K562 (cell line): ENCODE measurements around the gene PPP2R2D. TPM values are rescaled to one million over a fixed set of nuclear protein-coding genes. Genes with fewer than 3 reads are reported as not detected.

Experiments
- ATAC-seq: fragments of 200-7000 bp; cut with Tn5 transposase; 3 replicates; pipeline ENCODE4 v1.9.1; 2020; ENCODE audit warnings: moderate library complexity
- BruUV-seq: library from RNA; stranded (reverse); fragments of 400-500 nt; replicated peaks from 2 replicates; lab custom pipeline; 2021; lab: Mats Ljungman, UMichigan
- CTCF ChIA-PET: fragments of 300-600 bp; formaldehyde crosslinking; extraction: SDS; loops from one replicate; lab custom pipeline; 2021; ENCODE audit warnings: low intra/inter-chr PET ratio; lab: Yijun Ruan, JAX
- POLR2A ChIA-PET: fragments of 300-600, 350-650 bp; sonication (Branson Sonifier 250); formaldehyde crosslinking; extraction: SDS; loops from one replicate; lab custom pipeline; 2021; ENCODE audit warnings: antibody characterized with exemption, inconsistent platforms; lab: Yijun Ruan, JAX
- DNase-seq, 4 experiments: peaks; one replicate each; pipeline versions ENCODE4 v3.0.0 to v3.0.0-alpha.2; 2011 to 2018; ENCODE audit warnings: low spot score in 3 of 4, mixed read lengths in 3 of 4; ENCODE audit errors: extremely low read depth in 1 of 4
- FAIRE-seq: peaks from 2 replicates; lab custom pipeline; 2011; peaks lifted over from hg19 to GRCh38; lab: Jason Lieb, UNC
- H2AFZ ChIP-seq: 2 replicates; pipeline ENCODE4 v1.6.0; 2011; ENCODE audit warnings: low read depth, low read length, control low read depth, inconsistent platforms
- H3K27ac ChIP-seq: fragments of 200-600 bp; 3 replicates; pipeline ENCODE4 v1.8.0; 2011; ENCODE audit warnings: low read depth, mild to moderate bottlenecking, control low read depth, inconsistent platforms, low read length, moderate library complexity, mixed read lengths; ENCODE audit errors: extremely low read depth
- H3K27me3 ChIP-seq, 2 experiments: fragments of 300-600 bp in 1 of 2; 2 replicates in 1 of 2; 3 replicates in 1 of 2; pipeline versions ENCODE4 v1.6.0 to v1.8.0; 2011; ENCODE audit warnings: inconsistent platforms in 2 of 2, low read length in 2 of 2, mild to moderate bottlenecking in 1 of 2, mixed read lengths in 1 of 2, moderate library complexity in 1 of 2; ENCODE audit not compliant: control insufficient read depth in 2 of 2, insufficient read depth in 2 of 2
- H3K36me3 ChIP-seq: fragments of 300-600 bp; 3 replicates; pipeline ENCODE4 v1.8.0; 2011; ENCODE audit warnings: mild to moderate bottlenecking, low read length, inconsistent platforms; ENCODE audit not compliant: control insufficient read depth, insufficient read depth
- H3K4me1 ChIP-seq, 2 experiments: fragments of 200-600 bp in 1 of 2; replicated peaks in 1 of 2; 2 replicates in 1 of 2; 3 replicates in 1 of 2; pipeline versions ENCODE4 v1.5.1 to v1.8.0; 2011; ENCODE audit warnings: inconsistent platforms in 2 of 2, low read length in 2 of 2, mild to moderate bottlenecking in 1 of 2, mixed read lengths in 1 of 2, moderate library complexity in 1 of 2; ENCODE audit not compliant: control insufficient read depth in 2 of 2, insufficient read depth in 2 of 2
- H3K4me2 ChIP-seq: 2 replicates; pipeline ENCODE4 v1.6.1; 2011; ENCODE audit warnings: low read length, control low read depth, inconsistent platforms, mixed read lengths; ENCODE audit not compliant: insufficient read depth
- H3K4me3 ChIP-seq: fragments of 200-600 bp; sonication (generic), shearing (Covaris generic); 2 replicates; pipeline ENCODE4 v1.5.1; 2016; ENCODE audit warnings: control low read depth, inconsistent platforms
- H3K79me2 ChIP-seq: fragments of 200-600 bp; 3 replicates; pipeline ENCODE4 v1.8.0; 2011; ENCODE audit warnings: low read length, inconsistent platforms; ENCODE audit not compliant: control insufficient read depth, insufficient read depth
- H3K9ac ChIP-seq, 2 experiments: 2 replicates each; pipeline versions ENCODE4 v1.6.0 to v1.6.1; 2011; ENCODE audit warnings: low read depth in 2 of 2, low read length in 2 of 2, control low read depth in 1 of 2, inconsistent platforms in 1 of 2, mild to moderate bottlenecking in 1 of 2, mixed read lengths in 1 of 2; ENCODE audit not compliant: insufficient read depth in 1 of 2
- H3K9me1 ChIP-seq: one replicate; pipeline ENCODE4 v1.6.0; 2011; ENCODE audit warnings: inconsistent platforms, mild to moderate bottlenecking, low read length, moderate library complexity; ENCODE audit not compliant: control insufficient read depth, insufficient read depth
- H3K9me3 ChIP-seq: replicated peaks from 2 replicates; pipeline ENCODE4 v1.5.1; 2011; ENCODE audit warnings: low read depth, low read length, inconsistent platforms; ENCODE audit not compliant: control insufficient read depth, insufficient read depth
- H4K20me1 ChIP-seq: replicated peaks from 2 replicates; pipeline ENCODE4 v1.6.1; 2011; ENCODE audit warnings: low read length, inconsistent platforms, mixed read lengths; ENCODE audit not compliant: control insufficient read depth, insufficient read depth
- KDM1A ChIP-seq, 2 experiments: fragments of 450-650 bp; IDR thresholded peaks; 2 replicates each; pipeline ENCODE4 v1.6.1; 2016; ENCODE audit warnings: mild to moderate bottlenecking in 2 of 2
- MCM3 ChIP-seq: fragments of 450-650 bp; IDR thresholded peaks from 2 replicates; pipeline ENCODE4 v1.6.1; 2016
- SRSF9 ChIP-seq: fragments of 200-400 bp; formaldehyde crosslinking; IDR thresholded peaks from 2 replicates; pipeline ENCODE4 v1.6.1; 2017; ENCODE audit warnings: low read depth, low read length, borderline replicate concordance
- THRA ChIP-seq: fragments of 450-650 bp; IDR thresholded peaks from 2 replicates; pipeline ENCODE4 v1.6.1; 2017; ENCODE audit warnings: mild to moderate bottlenecking, moderate library complexity
- ZNF224 ChIP-seq: sonication (generic); formaldehyde crosslinking; IDR thresholded peaks from 2 replicates; pipeline ENCODE4 v1.8.0; 2022; ENCODE audit warnings: mild to moderate bottlenecking, missing genetic modification reagents
- ZNF263 ChIP-seq: sonication (generic); formaldehyde crosslinking; IDR thresholded peaks from 2 replicates; pipeline ENCODE4 v1.8.0; 2022; ENCODE audit warnings: mild to moderate bottlenecking, missing genetic modification reagents, borderline replicate concordance
- WGBS: fragments of 100-300 bp; shearing (Covaris generic); methylation state at CpG from one replicate; pipeline ENCODE4 v1.1.6; 2016; ENCODE audit warnings: low coverage, mixed read lengths; ENCODE audit not compliant: insufficient coverage; ENCODE audit errors: missing lambda C conversion rate; 5-methylcytosine and 5-hydroxymethylcytosine counted together
- in situ Hi-C: fragments of 300-500 bp; cut with MboI; formaldehyde crosslinking; loops from 4 replicates; pipeline ENCODE4 v1.15.0; 2018; ENCODE audit warnings: inconsistent platforms, mixed read lengths
- intact Hi-C: fragments of 100-400 bp; cut with micrococcal nuclease; formaldehyde crosslinking; loops from 2 replicates; pipeline ENCODE4 v1.14.2; 2022
- polyA plus RNA-seq, 8 experiments: library from polyadenylated mRNA; depleted of rRNA in 4 of 8; stranded (reverse) in 5 of 8; unstranded in 3 of 8; fragments of >200 nt; fragmentation: Nextera tagmentation in 2 of 8; fragmentation: Illumina TruSeq in 1 of 8; extraction: Ambion mirVana in 2 of 8; extraction: Trizol in 1 of 8; gene quantifications; 2 replicates each; pipeline versions ENCODE4 v1.2.1 to v1.2.3, GENCODE V29; 2011 to 2014; ENCODE audit warnings: inconsistent platforms in 1 of 8, missing spikeins in 1 of 8
- total RNA-seq, 7 experiments: library from RNA; depleted of rRNA in 6 of 7; stranded (reverse); fragments of >200 nt in 6 of 7; fragmentation: Illumina TruSeq in 2 of 7; extraction: Trizol in 2 of 7; gene quantifications; 2 replicates each; pipeline versions ENCODE4 v1.2.1 to v1.2.3, GENCODE V29; 2011 to 2021; ENCODE audit warnings: low replicate concordance in 1 of 7
- TF ChIP-seq, protein P1 (sequence below): fragments of 450-650 bp; IDR thresholded peaks from 2 replicates; pipeline ENCODE4 v1.6.1; 2014; ENCODE audit warnings: low read depth, mild to moderate bottlenecking, moderate library complexity, borderline replicate concordance
- TF ChIP-seq, protein P2 (sequence below), 2 experiments: fragments of 450-650 bp; IDR thresholded peaks; 2 replicates each; pipeline ENCODE4 v1.6.1; 2018; ENCODE audit warnings: mild to moderate bottlenecking in 2 of 2, low read depth in 1 of 2; ENCODE audit not compliant: partially characterized antibody in 2 of 2

The PPP2R2D gene
- total and polyA plus RNA-seq, 9 of the 15 experiments (the other 6 are each of a cell fraction or from before 2014, with no cell fraction given), result 1.9 to 37.0 (median 26.8) TPM

DNA sequence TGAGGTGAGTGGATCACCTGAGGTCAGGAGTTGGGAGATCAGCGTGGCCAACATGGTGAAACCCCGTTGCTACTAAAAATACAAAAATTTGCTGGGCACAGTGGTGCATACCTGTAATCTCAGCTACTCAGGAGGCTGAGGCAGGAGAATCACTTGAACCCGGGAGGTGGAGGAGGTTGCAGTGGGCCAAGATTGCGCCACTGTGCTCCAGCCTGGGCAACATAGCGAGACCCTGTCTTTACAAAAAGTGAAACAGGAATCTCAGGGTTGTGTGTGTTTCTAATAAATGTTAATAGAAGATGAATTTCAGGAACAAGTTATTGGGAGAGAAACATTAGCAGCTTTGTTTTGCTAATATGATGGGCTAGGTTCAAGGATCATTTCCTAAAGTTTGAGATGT lies 19.9 kb downstream of the PPP2R2D start (continued):
- TF ChIP-seq ZNF224 (CRISPR knock-in tag) (no peak), THRA (no peak)

- H3K9me1 ChIP-seq, result peaks cover 7% of the 10 kb centered on the region
- no peak overlapping the region for H3K4me3 ChIP-seq
- peak overlapping the region; percentile 78; the same call in 2 of the 3 replicates for H3K27ac ChIP-seq
- no peaks in the 10 kb centered on the region for H4K20me1 ChIP-seq
- BruUV-seq, result no TSS peak
- peaks cover 2% of the 10 kb centered on the region; the same call in 1 of the 2 replicates for H3K9me3 ChIP-seq
- H3K4me1 ChIP-seq, result peaks cover 7 to 42% of the 10 kb centered on the region in 2 experiments
- no peak overlapping the region for H2AFZ ChIP-seq
- ChIA-PET POLR2A (interaction anchor here (0.7 to 1.1 kb wide), 4 partner anchors 9 to 1098 kb away, joined by 3 to 4 read pairs (median 3); no protein-coding TSS in a partner anchor), CTCF (interaction anchor here (0.5 kb wide), 1 partner anchor 23 kb away, joined by 3 read pairs; no protein-coding TSS in a partner anchor)
- H3K4me2 ChIP-seq, result peak overlapping the region; percentile 38; the same call in 1 of the 2 replicates
- TF ChIP-seq ZNF263 (CRISPR knock-in tag), result peak; percentile 22; the same call in 1 of the 2 replicates
- TF ChIP-seq SRSF9, result no peak
- TF ChIP-seq, protein P1, sequence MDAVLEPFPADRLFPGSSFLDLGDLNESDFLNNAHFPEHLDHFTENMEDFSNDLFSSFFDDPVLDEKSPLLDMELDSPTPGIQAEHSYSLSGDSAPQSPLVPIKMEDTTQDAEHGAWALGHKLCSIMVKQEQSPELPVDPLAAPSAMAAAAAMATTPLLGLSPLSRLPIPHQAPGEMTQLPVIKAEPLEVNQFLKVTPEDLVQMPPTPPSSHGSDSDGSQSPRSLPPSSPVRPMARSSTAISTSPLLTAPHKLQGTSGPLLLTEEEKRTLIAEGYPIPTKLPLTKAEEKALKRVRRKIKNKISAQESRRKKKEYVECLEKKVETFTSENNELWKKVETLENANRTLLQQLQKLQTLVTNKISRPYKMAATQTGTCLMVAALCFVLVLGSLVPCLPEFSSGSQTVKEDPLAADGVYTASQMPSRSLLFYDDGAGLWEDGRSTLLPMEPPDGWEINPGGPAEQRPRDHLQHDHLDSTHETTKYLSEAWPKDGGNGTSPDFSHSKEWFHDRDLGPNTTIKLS, result no peak
- no peak for TF ChIP-seq MCM3
- TF ChIP-seq, protein P2, sequence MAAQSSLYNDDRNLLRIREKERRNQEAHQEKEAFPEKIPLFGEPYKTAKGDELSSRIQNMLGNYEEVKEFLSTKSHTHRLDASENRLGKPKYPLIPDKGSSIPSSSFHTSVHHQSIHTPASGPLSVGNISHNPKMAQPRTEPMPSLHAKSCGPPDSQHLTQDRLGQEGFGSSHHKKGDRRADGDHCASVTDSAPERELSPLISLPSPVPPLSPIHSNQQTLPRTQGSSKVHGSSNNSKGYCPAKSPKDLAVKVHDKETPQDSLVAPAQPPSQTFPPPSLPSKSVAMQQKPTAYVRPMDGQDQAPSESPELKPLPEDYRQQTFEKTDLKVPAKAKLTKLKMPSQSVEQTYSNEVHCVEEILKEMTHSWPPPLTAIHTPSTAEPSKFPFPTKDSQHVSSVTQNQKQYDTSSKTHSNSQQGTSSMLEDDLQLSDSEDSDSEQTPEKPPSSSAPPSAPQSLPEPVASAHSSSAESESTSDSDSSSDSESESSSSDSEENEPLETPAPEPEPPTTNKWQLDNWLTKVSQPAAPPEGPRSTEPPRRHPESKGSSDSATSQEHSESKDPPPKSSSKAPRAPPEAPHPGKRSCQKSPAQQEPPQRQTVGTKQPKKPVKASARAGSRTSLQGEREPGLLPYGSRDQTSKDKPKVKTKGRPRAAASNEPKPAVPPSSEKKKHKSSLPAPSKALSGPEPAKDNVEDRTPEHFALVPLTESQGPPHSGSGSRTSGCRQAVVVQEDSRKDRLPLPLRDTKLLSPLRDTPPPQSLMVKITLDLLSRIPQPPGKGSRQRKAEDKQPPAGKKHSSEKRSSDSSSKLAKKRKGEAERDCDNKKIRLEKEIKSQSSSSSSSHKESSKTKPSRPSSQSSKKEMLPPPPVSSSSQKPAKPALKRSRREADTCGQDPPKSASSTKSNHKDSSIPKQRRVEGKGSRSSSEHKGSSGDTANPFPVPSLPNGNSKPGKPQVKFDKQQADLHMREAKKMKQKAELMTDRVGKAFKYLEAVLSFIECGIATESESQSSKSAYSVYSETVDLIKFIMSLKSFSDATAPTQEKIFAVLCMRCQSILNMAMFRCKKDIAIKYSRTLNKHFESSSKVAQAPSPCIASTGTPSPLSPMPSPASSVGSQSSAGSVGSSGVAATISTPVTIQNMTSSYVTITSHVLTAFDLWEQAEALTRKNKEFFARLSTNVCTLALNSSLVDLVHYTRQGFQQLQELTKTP (IDR thresholded peaks at IDR 0.05; ENCODE audit: low read depth in 1 of 2, partially characterized antibody in 2 of 2), result peak in 1 of 2 experiments; percentile 19
- peak in 1 of 2 experiments; percentile 57; a peak in 1 of 4 replicates for TF ChIP-seq KDM1A (IDR thresholded peaks at IDR 0.05)
- in situ Hi-C loops, result no loop called here
- 40% methylated on average over 8 of the region's 8 CpGs for WGBS
- H3K9ac ChIP-seq, result peak overlapping the region in 1 of 2 experiments; percentile 25; a peak in 1 of 4 replicates
- intact Hi-C loops, result no loop called here
- peaks cover 83% of the 10 kb centered on the region for H3K79me2 ChIP-seq
- H3K27me3 ChIP-seq, result no peaks in the 10 kb centered on the region
- DNase-seq (peak in 1 of 4 experiments; percentile 48), ATAC-seq (peak; percentile 81), FAIRE-seq (no peak)
- peaks cover 21% of the 10 kb centered on the region; the same call in 2 of the 3 replicates for H3K36me3 ChIP-seq
Measured at GRCh38 chr10:131921184-131921583, 20.4 kb downstream of the PPP2R2D start.
